Keratinocyte (primary cell): ENCODE results near the gene TTC36. TPM values are rescaled to one million over a fixed set of nuclear protein-coding genes. Genes with fewer than 3 reads are reported as not detected.
A peak's percentile ranks its signal among the peaks of the same experiment; 100 is the strongest.

Experiments used
- DNase-seq: peaks from one replicate; pipeline ENCODE4 v3.0.0-alpha.2; 2011; ENCODE audit warnings: low read depth, missing footprints, low spot score
- FAIRE-seq: peaks from 2 replicates; lab custom pipeline; 2011; peaks lifted over from hg19 to GRCh38; lab: Jason Lieb, UNC
- H2AFZ ChIP-seq: 2 replicates; pipeline ENCODE4 v1.6.0; 2012; ENCODE audit warnings: low read length, control low read depth, inconsistent platforms; ENCODE audit not compliant: control insufficient read depth
- H3K27ac ChIP-seq: 2 replicates; pipeline ENCODE4 v1.5.1; 2011; ENCODE audit warnings: low read length; ENCODE audit not compliant: control insufficient read depth, insufficient read depth
- H3K27me3 ChIP-seq: 3 replicates; pipeline ENCODE4 v1.6.0; 2011; ENCODE audit warnings: low read length; ENCODE audit not compliant: control insufficient read depth, insufficient read depth; ENCODE audit errors: extremely low read depth
- H3K36me3 ChIP-seq, 2 experiments: 2 replicates in 1 of 2; 3 replicates in 1 of 2; pipeline ENCODE4 v1.5.1; 2011; ENCODE audit warnings: low read length in 2 of 2, mild to moderate bottlenecking in 1 of 2; ENCODE audit not compliant: control insufficient read depth in 2 of 2, insufficient read depth in 2 of 2; ENCODE audit errors: extremely low read depth in 1 of 2
- H3K4me1 ChIP-seq: 3 replicates; pipeline ENCODE4 v1.5.1; 2011; ENCODE audit warnings: low read length; ENCODE audit not compliant: control insufficient read depth, insufficient read depth; ENCODE audit errors: extremely low read depth
- H3K4me2 ChIP-seq: 3 replicates; pipeline ENCODE4 v1.6.0; 2011; ENCODE audit warnings: low read depth, low read length; ENCODE audit not compliant: control insufficient read depth, insufficient read depth; ENCODE audit errors: extremely low read depth
- H3K4me3 ChIP-seq, 3 experiments: fragments of 200-600 bp in 1 of 3; sonication (generic) in 1 of 3; 2 replicates in 2 of 3; 3 replicates in 1 of 3; pipeline ENCODE4 v1.5.1; 2011 to 2016; ENCODE audit warnings: low read length in 3 of 3, mild to moderate bottlenecking in 3 of 3, control low read depth in 2 of 3, inconsistent platforms in 1 of 3, low read depth in 1 of 3, mixed read lengths in 1 of 3, mixed run types in 1 of 3, moderate library complexity in 1 of 3; ENCODE audit not compliant: control insufficient read depth in 2 of 3, insufficient read depth in 2 of 3; ENCODE audit errors: extremely low read depth in 1 of 3
- H3K79me2 ChIP-seq: 2 replicates; pipeline ENCODE4 v1.6.0; 2012; ENCODE audit warnings: low read length; ENCODE audit not compliant: control insufficient read depth, insufficient read depth
- H3K9ac ChIP-seq: 3 replicates; pipeline ENCODE4 v1.6.0; 2011; ENCODE audit warnings: low read length; ENCODE audit not compliant: control insufficient read depth, insufficient read depth; ENCODE audit errors: extremely low read depth
- H3K9me1 ChIP-seq: 3 replicates; pipeline ENCODE4 v1.6.0; 2011; ENCODE audit warnings: low read length; ENCODE audit not compliant: control insufficient read depth, insufficient read depth; ENCODE audit errors: extremely low read depth
- H3K9me3 ChIP-seq: 2 replicates; pipeline ENCODE4 v1.5.1; 2012; ENCODE audit warnings: low read depth, low read length; ENCODE audit not compliant: control insufficient read depth
- H4K20me1 ChIP-seq: 3 replicates; pipeline ENCODE4 v1.6.0; 2011; ENCODE audit warnings: low read length; ENCODE audit not compliant: control insufficient read depth, insufficient read depth; ENCODE audit errors: extremely low read depth
- CTCF ChIP-seq, 3 experiments: IDR thresholded peaks in 1 of 3; conservative IDR thresholded peaks in 1 of 3; optimal IDR thresholded peaks in 1 of 3; 2 replicates in 2 of 3; 3 replicates in 1 of 3; pipeline versions ENCODE3 to v1.5.1; 2011; ENCODE audit warnings: low read length in 3 of 3, mild to moderate bottlenecking in 3 of 3, moderate library complexity in 2 of 3, control low read depth in 1 of 3, inconsistent platforms in 1 of 3; ENCODE audit not compliant: insufficient read depth in 2 of 3; ENCODE audit errors: extremely low read depth in 1 of 3
- EZH2 ChIP-seq: IDR thresholded peaks from one replicate; pipeline ENCODE4 v1.6.1; 2012; ENCODE audit warnings: inconsistent platforms, mild to moderate bottlenecking, low read length, moderate library complexity
- dilution Hi-C: fragments of 300-500 bp; cut with MboI; formaldehyde crosslinking; loops from one replicate; pipeline ENCODE4 v1.7.0; 2020; ENCODE audit warnings: low sequenced_read_pairs; ENCODE audit not compliant: extremely low pct_ligation_motif_present
- polyA plus RNA-seq, 5 experiments: library from polyadenylated mRNA; depleted of rRNA in 3 of 5; stranded (reverse) in 3 of 5; stranded (forward) in 1 of 5; unstranded in 1 of 5; fragments of >200 nt; gene quantifications; 1 replicate in 1 of 5; 2 replicates in 3 of 5; 3 replicates in 1 of 5; pipeline versions ENCODE4 v1.2.1 to v1.2.3, GENCODE V29; 2011 to 2012; ENCODE audit warnings: missing spikeins in 2 of 5, low read depth in 1 of 5, low replicate concordance in 1 of 5

TTC36 gene
- polyA plus RNA-seq, 1 donor (not counting 4 experiments of a cell fraction or from before 2014, with no cell fraction given), result not detected

GRCh38 chr11:118522571-118523072 is 4.7 kb upstream of the TTC36 start:
- H3K4me3 ChIP-seq, result no peak overlapping the region
- no peaks in the 10 kb centered on the region for H3K79me2 ChIP-seq
- TF ChIP-seq CTCF (optimal IDR thresholded peaks at IDR 0.05 in 1 of 3, IDR thresholded peaks at IDR 0.05 in 1 of 3, conservative IDR thresholded peaks at IDR 0.05 in 1 of 3; ENCODE audit: extremely low read depth in 1 of 3, insufficient read depth in 2 of 3, low read length in 3 of 3) (peak; percentile 47 to 57 (median 51)), EZH2 (no peak)
- dilution Hi-C loops, result no loop called here
- peaks cover 28 to 39% of the 10 kb centered on the region in 2 experiments for H3K36me3 ChIP-seq
- no peak overlapping the region for H2AFZ ChIP-seq
- no peaks in the 10 kb centered on the region for H3K27me3 ChIP-seq
- DNase-seq (no peak), FAIRE-seq (no peak)
- no peaks in the 10 kb centered on the region for H4K20me1 ChIP-seq
- no peak overlapping the region for H3K27ac ChIP-seq
- no peak overlapping the region for H3K9ac ChIP-seq
- H3K4me1 ChIP-seq, result no peaks in the 10 kb centered on the region
- no peaks in the 10 kb centered on the region for H3K9me3 ChIP-seq
- H3K9me1 ChIP-seq, result no peaks in the 10 kb centered on the region
- H3K4me2 ChIP-seq, result no peak overlapping the region

GRCh38 chr11:118524356-118524755 is 2.9 kb upstream of the TTC36 start:
- no peaks in the 10 kb centered on the region for H3K4me1 ChIP-seq
- DNase-seq, result no peak
- no peaks in the 10 kb centered on the region for H3K9me3 ChIP-seq
- H3K36me3 ChIP-seq, result peaks cover 27 to 39% of the 10 kb centered on the region in 2 experiments
- TF ChIP-seq CTCF (optimal IDR thresholded peaks at IDR 0.05 in 1 of 3, IDR thresholded peaks at IDR 0.05 in 1 of 3, conservative IDR thresholded peaks at IDR 0.05 in 1 of 3; ENCODE audit: extremely low read depth in 1 of 3, insufficient read depth in 2 of 3, low read length in 3 of 3) (no peak), EZH2 (no peak)
- H3K9ac ChIP-seq, result no peak overlapping the region
- no peak overlapping the region for H3K4me2 ChIP-seq
- no peak overlapping the region for H3K4me3 ChIP-seq
- H2AFZ ChIP-seq, result no peak overlapping the region
- no peaks in the 10 kb centered on the region for H3K27me3 ChIP-seq
- no peaks in the 10 kb centered on the region for H4K20me1 ChIP-seq
- no peak overlapping the region for H3K27ac ChIP-seq
- FAIRE-seq, result no peak
- no peaks in the 10 kb centered on the region for H3K9me1 ChIP-seq
- no peaks in the 10 kb centered on the region for H3K79me2 ChIP-seq
- dilution Hi-C loops, result no loop called here
